MM.1S (cell line): ENCODE data around the gene TPCN1.

Experiments
- EZH2phosphoT487 ChIP-seq: fragments of 300-600 bp; sonication (generic); IDR thresholded peaks from 2 replicates; pipeline ENCODE4 v1.6.1; 2018; ENCODE audit warnings: antibody characterized with exemption, low read length
- TF ChIP-seq, protein P1 (sequence below): fragments of 300-600 bp; sonication (generic); IDR thresholded peaks from 2 replicates; pipeline ENCODE4 v1.5.1; 2016; ENCODE audit warnings: antibody characterized with exemption, low read length, mixed read lengths

DNA sequence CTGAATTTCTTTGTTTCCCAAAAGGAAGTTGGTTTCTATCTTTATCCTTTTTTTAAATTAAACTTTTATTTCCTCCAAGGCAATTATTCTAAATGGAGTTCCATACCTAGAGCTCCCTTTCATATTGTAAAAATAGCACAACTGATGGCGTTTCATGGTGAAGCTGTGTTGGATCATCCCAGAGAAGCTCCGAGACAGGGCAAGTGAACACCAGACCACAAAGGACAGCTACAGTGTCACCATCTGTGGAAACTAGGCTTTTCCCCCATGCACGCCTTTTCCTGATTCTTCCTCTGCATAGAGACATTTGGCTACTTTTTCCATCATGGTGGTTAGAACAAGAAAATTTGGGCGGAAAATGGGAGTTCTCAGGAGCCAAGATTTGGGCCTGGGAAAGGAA is 12.7 kb downstream of the TPCN1 start:
- TF ChIP-seq, protein P1, sequence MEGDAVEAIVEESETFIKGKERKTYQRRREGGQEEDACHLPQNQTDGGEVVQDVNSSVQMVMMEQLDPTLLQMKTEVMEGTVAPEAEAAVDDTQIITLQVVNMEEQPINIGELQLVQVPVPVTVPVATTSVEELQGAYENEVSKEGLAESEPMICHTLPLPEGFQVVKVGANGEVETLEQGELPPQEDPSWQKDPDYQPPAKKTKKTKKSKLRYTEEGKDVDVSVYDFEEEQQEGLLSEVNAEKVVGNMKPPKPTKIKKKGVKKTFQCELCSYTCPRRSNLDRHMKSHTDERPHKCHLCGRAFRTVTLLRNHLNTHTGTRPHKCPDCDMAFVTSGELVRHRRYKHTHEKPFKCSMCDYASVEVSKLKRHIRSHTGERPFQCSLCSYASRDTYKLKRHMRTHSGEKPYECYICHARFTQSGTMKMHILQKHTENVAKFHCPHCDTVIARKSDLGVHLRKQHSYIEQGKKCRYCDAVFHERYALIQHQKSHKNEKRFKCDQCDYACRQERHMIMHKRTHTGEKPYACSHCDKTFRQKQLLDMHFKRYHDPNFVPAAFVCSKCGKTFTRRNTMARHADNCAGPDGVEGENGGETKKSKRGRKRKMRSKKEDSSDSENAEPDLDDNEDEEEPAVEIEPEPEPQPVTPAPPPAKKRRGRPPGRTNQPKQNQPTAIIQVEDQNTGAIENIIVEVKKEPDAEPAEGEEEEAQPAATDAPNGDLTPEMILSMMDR = no peak
- no peak for TF ChIP-seq EZH2phosphoT487
